ENCODE measurements around the gene ANKRD9. TPM values are rescaled to one million over a fixed set of nuclear protein-coding genes. Genes with fewer than 3 reads are reported as not detected.

The ANKRD9 gene
- total and polyA plus RNA-seq, 9 of the 15 experiments (the other 6 are each of a cell fraction or from before 2014, with no cell fraction given): 0.04 to 32.9 (median 5.3) TPM

DNA sequence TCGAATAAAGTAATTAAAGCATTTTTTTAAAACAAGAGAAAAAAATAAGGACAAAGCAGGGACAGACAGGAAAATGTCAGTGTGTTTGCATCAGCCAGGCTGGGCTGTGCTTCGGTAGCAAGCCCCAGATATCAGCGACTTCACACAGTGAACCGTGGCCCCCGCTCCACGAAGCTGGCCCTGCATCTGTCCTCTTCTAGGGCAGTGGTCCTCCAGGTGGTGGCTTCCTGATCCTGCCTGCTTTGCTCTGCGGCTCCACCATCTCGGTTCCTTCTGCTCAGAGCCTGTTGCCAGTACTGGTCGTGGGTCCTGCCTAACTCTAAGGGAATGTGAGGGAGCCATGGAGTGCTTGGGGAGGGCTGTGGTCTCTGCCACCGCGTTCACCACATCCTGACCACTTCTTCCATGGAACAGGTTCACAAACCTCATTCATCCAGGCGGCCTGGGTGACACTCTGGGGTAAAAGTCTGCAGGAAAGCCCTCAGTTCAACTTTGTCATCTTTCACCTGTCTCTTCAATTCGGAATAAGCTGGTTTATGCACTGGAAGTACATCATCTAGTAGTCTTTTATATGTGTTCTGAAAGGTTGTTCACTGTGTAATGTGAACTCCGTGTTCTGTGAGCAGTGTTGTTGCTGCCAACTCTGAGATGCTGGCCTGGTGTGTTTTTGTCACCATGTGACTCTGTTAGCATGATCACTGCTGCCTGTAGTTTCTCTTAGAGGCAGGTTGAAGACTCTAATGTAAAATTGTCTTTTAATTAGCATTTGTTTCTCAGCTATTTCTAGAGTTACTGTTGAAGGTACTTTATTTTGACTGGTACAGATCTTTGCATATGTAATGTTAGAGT is 47.9 kb downstream of the ANKRD9 start (continued):
- TF ChIP-seq, protein P1, sequence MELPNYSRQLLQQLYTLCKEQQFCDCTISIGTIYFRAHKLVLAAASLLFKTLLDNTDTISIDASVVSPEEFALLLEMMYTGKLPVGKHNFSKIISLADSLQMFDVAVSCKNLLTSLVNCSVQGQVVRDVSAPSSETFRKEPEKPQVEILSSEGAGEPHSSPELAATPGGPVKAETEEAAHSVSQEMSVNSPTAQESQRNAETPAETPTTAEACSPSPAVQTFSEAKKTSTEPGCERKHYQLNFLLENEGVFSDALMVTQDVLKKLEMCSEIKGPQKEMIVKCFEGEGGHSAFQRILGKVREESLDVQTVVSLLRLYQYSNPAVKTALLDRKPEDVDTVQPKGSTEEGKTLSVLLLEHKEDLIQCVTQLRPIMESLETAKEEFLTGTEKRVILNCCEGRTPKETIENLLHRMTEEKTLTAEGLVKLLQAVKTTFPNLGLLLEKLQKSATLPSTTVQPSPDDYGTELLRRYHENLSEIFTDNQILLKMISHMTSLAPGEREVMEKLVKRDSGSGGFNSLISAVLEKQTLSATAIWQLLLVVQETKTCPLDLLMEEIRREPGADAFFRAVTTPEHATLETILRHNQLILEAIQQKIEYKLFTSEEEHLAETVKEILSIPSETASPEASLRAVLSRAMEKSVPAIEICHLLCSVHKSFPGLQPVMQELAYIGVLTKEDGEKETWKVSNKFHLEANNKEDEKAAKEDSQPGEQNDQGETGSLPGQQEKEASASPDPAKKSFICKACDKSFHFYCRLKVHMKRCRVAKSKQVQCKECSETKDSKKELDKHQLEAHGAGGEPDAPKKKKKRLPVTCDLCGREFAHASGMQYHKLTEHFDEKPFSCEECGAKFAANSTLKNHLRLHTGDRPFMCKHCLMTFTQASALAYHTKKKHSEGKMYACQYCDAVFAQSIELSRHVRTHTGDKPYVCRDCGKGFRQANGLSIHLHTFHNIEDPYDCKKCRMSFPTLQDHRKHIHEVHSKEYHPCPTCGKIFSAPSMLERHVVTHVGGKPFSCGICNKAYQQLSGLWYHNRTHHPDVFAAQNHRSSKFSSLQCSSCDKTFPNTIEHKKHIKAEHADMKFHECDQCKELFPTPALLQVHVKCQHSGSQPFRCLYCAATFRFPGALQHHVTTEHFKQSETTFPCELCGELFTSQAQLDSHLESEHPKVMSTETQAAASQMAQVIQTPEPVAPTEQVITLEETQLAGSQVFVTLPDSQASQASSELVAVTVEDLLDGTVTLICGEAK (IDR thresholded peaks at IDR 0.05): peak; percentile 53
- TF ChIP-seq, protein P1 (CRISPR knock-in tag; IDR thresholded peaks at IDR 0.05): no peak
- TF ChIP-seq ETV1 (tag; conservative IDR thresholded peaks at IDR 0.05; ENCODE audit: low read depth) (0 out of 2 replicates have a peak, but pooled peaks have one; percentile 30), FOSL1 (tag; conservative IDR thresholded peaks at IDR 0.05) (no peak), MYC (IDR thresholded peaks at IDR 0.05; ENCODE audit: low read depth, low read length) (peak; percentile 62), MYC (CRISPR knock-in tag; IDR thresholded peaks at IDR 0.05; ENCODE audit: borderline replicate concordance, low read depth) (no peak), ARID1B (IDR thresholded peaks at IDR 0.05) (peak; percentile 26; the same call in 1 of the 2 replicates), ZNF197 (CRISPR knock-in tag; IDR thresholded peaks at IDR 0.05; ENCODE audit: low read depth) (no peak), THRB (CRISPR knock-in tag; conservative IDR thresholded peaks at IDR 0.05) (no peak), VEZF1 (CRISPR knock-in tag; IDR thresholded peaks at IDR 0.05) (peak; percentile 12; the same call in 1 of the 2 replicates), MEF2D (tag; conservative IDR thresholded peaks at IDR 0.05; ENCODE audit: low read depth) (no peak), ASH1L (IDR thresholded peaks at IDR 0.05; ENCODE audit: borderline replicate concordance, low read depth, partially characterized antibody) (no peak)
- TF ChIP-seq, protein P2, sequence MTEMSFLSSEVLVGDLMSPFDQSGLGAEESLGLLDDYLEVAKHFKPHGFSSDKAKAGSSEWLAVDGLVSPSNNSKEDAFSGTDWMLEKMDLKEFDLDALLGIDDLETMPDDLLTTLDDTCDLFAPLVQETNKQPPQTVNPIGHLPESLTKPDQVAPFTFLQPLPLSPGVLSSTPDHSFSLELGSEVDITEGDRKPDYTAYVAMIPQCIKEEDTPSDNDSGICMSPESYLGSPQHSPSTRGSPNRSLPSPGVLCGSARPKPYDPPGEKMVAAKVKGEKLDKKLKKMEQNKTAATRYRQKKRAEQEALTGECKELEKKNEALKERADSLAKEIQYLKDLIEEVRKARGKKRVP (CRISPR knock-in tag; IDR thresholded peaks at IDR 0.05): peak; percentile 87
